ENCODE data around the gene SYNPO. TPM values are rescaled to one million over a fixed set of nuclear protein-coding genes. Genes with fewer than 3 reads are reported as not detected.

Gene SYNPO
- total RNA-seq, 1 donor from 2014 or later: 179 TPM

DNA sequence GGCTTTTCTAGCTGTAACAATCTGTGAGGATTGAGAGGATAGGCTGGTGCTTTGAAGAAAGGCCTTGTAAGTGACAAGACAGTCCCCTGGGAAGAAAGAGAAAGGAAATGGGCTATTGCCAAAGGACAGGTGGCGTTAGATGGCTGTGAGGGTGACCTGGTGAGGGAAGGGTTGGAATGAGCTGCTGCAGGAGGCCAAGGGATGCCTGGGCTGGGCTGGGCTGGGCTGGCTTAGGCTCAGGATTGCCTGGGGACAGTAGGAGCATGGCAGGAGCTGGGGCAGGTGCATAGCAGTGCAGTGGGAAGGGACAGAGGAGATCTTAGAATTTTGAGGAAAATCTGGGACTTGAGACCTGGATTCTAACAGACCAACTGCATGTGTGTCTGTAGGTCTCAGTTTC is 10.9 kb downstream of the SYNPO start:
- intact Hi-C loops (cut with DNase I): no loop called here
- ATAC-seq: no peak
- no peak for DNase-seq (ENCODE audit: low spot score)

DNA sequence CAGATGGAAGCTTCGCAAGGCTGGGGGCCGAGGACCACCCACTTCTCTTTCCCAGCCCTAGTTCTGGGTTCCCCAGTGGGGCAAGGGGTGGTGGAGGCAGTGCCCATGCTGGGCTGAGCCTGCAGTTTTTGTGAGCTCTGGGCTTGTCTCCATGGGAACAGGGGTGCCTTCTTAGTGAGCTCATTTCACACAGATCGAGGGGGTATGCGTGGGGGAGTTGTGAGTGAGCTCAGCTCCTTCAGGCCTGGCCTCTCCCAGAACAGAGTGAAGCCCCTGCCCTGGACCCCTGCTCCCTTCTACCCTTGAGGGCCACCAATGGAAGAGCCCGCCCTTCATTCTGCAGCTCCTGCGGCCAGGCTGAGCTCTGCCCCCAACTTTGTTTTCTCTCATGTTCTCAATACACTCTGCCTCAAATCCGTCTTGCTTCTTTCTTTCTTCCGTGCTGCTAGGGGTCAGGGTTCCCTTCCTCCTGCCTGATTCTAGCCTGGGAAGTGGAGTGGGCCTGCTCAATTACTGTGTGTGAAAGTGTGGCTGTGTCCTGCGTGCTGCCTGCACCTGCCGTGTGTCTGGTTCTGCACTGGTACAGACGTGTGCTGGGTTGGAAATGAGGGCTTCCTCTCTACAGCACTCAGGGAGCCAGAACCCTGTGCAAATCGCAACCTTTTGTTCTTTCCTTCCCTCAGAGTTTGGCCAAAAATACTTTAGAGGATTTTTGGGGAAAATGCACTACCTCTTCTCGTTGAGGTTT is 11.6 kb downstream of the SYNPO start:
- intact Hi-C loops (cut with DNase I): no loop called here
- DNase-seq (ENCODE audit: low spot score): no peak
- no peak for ATAC-seq

DNA sequence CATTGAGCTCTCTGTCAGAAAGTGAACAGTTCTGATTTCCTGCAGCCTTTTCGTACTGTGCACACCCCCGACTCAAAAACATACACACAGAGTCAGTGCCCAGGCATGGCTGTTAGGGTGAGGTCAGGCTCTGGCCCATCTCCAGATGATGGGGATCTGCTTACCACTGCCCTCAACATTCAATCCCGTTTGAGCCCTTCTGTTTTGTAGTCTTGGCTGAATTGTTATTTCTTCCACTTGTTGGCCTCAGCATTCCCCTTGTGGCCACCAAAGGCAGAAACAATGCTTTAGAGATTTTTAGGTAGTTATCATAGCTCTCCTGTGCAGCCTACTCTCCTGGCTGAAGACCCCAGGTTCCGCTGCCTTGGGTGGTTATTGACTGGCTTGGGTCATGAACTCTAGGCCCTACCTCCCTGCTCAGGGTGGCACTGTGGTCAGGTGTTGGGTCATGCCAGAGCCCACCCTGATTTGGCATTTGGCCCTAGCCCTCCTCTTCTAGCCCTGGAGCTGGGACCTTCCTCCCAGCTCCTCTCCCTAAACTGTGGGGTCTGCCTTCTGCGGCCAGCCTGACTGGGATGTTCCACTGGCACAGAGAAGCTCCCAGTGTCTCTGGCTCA is 12.8 kb downstream of the SYNPO start:
- intact Hi-C loops (cut with DNase I): no loop called here
- ATAC-seq (no peak), DNase-seq (ENCODE audit: low spot score) (no peak)

DNA sequence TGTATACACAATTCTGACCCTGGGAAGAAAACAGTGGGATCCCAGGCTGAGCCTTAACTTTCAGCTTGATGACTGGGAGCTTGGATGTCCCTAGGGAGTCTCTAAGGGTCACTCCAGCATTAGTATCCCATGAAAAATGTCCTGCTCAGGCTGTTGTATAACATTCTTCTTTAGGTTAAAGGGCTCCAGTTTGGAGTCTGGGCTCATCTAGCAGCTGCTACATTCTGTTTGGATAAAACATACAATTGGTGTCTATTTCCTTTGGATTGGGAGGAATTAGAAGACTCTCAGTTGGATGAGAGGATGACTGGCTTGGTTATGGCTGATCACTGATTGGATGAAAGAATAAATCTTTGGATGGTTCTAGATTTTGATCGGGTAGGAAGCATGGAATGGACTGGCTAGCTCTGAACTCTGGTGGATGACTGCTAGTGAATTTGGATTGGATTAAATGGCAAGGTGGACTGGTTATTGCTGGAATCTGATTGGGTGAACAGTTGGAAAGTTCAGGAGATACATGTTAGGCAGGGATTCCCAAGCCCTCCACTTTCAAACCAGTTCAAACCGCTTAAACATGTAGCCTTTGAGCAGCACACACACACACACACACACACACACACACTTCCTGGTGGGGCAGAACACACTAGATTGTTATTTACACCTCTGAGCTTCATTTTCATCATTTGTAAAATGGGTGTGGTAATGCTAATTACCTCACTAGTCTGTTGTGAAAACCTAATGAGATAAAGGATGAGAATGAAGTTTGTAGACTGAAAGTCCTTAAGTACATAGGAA is 13.5 kb downstream of the SYNPO start:
- ATAC-seq: no peak
- no peak for DNase-seq (ENCODE audit: low spot score)

DNA sequence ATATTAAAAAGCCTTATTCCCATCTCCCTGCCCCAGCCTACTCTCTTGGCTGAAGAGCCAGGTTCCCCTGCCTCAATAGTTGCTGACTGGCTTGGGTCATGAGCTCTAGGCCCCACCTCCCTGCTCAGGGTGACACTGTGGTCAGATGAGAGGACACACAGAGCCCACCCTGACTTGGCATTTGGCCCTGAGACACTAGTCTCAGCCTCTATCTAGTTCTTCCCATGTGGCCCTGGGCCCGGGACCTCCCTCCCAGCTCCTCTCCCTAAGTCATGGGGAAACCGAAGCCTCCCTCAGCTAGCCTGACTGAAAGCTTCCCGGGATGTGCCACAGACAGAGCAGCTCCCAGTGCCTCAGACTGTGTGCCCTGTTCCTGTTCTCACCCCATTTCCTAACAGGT is 14.8 kb downstream of the SYNPO start:
- DNase-seq (ENCODE audit: low spot score) (no peak), ATAC-seq (no peak)
- intact Hi-C loops (cut with DNase I): no loop called here

More for the DNA sequence above, 13.5 kb downstream of the SYNPO start:
- intact Hi-C loops (cut with DNase I): no loop called here

DNA sequence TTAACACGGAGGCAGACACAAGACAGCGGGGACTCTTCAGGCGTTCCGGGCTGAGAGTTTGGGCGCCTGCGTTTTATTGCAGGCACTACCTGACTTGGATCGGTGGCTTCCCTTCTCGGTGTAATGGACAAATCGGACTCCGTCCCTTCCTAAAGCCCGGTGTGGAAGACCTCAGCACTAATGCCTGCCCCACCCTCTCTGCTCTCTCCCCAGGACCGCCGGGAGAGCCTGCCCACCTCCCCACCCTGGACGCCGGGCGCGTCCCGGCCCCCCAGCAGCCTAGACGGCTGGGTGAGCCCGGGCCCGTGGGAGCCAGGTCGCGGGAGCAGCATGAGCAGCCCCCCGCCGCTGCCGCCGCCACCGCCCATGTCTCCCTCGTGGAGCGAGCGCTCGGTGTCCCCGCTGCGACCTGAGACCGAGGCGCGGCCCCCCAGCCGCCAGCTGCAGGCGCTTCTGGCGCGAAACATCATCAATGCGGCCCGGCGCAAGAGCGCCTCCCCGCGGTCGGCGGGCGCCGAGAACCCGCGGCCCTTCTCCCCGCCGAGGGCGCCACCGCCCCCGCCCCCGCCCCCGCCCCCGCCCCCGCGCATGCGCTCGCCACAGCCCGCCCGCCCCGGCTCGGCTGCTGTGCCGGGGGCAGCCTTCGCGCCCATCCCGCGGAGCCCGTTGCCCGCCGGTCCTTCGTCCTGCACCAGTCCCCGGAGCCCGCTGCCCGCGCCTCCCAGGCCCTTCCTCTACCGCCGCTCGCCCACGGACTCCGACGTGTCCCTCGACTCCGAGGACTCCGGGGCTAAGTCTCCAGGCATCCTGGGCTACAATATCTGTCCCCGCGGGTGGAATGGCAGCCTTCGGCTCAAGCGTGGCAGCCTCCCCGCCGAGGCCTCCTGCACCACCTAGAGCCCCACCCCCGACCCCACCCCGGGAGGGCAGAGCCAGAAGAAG is 16.0 kb downstream of the SYNPO start:
- ATAC-seq (peak; percentile 44), DNase-seq (ENCODE audit: low spot score) (peak; percentile 87)
- intact Hi-C loops (cut with DNase I): loop anchor here (2.0 kb wide), 1 partner anchor 98 kb away; no protein-coding TSS in a partner anchor

DNA sequence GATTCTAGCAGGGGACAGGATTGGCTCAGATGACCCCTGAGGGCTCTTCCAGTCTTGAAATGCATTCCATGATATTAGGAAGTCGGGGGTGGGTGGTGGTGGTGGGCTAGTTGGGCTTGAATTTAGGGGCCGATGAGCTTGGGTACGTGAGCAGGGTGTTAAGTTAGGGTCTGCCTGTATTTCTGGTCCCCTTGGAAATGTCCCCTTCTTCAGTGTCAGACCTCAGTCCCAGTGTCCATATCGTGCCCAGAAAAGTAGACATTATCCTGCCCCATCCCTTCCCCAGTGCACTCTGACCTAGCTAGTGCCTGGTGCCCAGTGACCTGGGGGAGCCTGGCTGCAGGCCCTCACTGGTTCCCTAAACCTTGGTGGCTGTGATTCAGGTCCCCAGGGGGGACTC is 17.7 kb downstream of the SYNPO start:
- ATAC-seq (no peak), DNase-seq (ENCODE audit: low spot score) (no peak)
- intact Hi-C loops (cut with DNase I): no loop called here

DNA sequence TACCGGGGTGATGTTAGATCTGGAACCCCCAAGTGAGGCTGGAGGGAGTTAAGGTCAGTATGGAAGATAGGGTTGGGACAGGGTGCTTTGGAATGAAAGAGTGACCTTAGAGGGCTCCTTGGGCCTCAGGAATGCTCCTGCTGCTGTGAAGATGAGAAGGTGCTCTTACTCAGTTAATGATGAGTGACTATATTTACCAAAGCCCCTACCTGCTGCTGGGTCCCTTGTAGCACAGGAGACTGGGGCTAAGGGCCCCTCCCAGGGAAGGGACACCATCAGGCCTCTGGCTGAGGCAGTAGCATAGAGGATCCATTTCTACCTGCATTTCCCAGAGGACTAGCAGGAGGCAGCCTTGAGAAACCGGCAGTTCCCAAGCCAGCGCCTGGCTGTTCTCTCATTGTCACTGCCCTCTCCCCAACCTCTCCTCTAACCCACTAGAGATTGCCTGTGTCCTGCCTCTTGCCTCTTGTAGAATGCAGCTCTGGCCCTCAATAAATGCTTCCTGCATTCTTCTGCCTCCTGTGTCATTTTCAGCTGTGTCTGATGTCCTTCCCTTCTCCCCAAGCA is 18.3 kb downstream of the SYNPO start:
- DNase-seq (ENCODE audit: low spot score): no peak
- intact Hi-C loops (cut with DNase I): no loop called here
- ATAC-seq: no peak

DNA sequence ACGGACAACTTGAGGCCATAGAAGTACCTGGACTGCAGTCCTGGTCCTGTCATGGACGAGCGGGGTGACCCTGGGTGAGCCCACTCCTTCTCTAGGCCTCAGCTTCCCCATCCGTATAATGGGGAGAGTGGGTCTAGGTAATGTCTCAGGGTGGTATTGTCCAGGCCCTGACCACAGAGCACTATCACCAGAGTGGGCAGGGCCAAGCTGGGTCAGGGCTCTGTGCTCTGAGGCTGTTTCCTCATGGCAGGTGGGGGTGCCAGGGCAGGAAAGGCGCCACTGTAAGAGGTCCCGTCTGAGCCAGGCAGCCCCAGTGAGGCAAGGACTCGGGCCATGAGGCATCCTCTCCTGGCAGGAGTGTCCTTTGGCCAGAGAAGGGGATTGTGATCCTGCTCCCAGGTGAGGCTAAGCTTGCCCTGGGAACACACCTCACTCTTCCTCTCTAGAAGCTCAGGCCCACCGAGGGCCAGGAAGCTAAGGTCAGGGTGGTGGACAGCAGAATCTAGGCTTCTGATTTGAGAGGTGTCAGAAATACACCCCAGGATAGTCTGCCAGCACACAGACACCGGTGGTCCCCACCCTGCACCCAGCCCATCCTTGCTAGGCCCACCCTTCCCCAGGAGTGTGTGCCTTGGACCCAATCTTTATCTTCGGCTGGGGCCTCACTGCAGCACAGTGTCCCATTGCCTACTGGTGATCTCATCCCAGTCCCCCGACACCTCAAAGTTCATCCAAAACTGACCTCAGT is 19.1 kb downstream of the SYNPO start:
- ATAC-seq (no peak), DNase-seq (ENCODE audit: low spot score) (no peak)
- intact Hi-C loops (cut with DNase I): no loop called here

DNA sequence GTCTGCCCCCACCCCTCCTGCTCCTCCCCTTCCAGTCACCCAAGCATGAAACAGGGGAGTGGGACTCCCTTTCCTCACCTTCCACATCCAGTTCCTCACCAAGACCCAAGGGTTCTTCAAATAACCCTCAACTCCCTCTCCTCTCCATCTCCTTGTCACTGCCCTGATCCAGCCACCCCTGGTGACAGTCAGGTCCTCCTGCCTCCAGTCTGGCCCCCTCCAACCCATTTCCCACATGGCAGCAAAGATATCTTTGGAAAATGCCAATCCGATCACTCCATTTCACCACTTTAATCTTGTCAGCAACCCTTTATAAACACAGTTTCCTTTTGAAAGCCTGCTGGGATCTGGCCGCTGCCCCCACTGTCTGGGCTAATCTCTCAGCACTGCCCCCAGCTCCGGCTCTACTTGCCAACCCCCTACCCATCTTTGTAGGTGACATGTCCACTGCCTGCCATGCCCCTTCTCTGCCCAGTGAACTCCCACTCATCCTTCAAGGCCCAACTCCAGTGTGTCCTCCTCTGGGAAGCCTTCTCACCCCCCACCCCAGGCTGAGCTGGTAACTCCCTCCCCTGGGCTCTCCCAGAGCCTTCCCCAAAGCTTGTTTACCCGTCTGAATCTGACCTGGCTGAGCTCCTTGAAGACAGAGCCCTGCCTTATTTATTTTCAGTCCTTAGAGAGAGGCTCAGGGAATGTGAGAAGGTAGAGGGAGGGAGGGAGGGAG is 19.8 kb downstream of the SYNPO start:
- DNase-seq (ENCODE audit: low spot score) (no peak), ATAC-seq (peak; percentile 8)
- intact Hi-C loops (cut with DNase I): no loop called here

DNA sequence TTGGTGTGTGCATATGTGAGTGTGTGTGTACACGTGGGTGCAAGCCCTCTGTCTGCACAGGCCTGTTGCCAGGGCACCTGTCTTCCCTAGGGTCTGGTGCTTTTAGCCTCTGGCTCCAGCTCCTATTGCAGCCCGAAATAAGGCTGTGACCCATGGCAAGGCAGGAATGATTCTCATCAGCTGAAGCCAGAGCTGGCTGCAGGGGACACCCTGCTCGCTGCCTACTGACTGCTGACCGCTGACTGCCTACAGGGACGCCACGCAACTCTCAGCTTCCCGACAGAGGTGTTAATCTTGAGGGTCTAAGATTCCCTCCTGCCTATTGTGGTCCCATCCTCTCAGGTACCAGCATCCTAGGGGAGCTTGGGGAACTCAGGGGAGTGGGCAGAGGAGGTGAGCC is 20.6 kb downstream of the SYNPO start, which contains the start of gene MYOZ3:
Gene MYOZ3, plus strand, starts transcription at position 166 of the 400 bp plus-strand sequence. CDS start 1,691 bp downstream, outside the sequence.
- intact Hi-C loops (cut with DNase I): no loop called here
- ATAC-seq (no peak), DNase-seq (ENCODE audit: low spot score) (no peak)

DNA sequence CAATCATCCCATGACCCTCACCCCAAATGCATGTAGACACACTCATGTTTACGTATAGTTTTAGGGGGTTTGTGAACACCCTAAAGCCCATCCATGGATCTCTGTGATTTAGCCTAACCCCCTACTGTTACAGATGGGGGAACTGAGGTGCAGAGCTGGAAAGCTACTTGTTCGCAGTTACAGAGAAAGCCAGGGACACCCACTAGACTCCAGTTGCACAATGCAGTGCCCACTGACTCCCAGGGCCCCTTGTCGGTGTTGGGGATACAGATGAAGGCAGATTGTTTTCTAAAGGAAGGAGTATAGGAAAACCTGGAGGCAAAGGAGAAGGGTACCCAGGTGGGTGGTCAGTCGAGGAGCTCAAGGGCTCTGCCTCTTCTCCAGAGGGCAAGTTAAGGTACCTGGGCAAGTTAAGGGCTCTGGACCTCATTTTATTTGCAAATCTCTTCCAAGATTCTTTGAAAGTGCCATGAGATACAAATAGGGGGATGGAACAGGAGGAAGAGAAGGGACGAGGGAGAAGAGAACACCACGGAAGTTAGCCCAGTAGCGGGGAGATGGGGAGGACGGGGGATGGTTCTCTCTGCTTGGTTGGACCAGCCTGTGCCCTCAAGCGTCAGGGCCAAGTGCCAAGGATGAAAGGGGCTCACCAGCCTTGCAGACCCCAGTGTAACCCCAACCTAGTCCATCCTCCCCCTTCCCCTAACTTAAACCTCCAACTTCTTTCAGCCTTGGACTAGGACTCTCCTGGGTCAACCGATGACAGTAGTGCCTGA is 21.5 kb downstream of the SYNPO start:
- no peak for ATAC-seq
- intact Hi-C loops (cut with DNase I): no loop called here
- DNase-seq (ENCODE audit: low spot score): no peak

DNA sequence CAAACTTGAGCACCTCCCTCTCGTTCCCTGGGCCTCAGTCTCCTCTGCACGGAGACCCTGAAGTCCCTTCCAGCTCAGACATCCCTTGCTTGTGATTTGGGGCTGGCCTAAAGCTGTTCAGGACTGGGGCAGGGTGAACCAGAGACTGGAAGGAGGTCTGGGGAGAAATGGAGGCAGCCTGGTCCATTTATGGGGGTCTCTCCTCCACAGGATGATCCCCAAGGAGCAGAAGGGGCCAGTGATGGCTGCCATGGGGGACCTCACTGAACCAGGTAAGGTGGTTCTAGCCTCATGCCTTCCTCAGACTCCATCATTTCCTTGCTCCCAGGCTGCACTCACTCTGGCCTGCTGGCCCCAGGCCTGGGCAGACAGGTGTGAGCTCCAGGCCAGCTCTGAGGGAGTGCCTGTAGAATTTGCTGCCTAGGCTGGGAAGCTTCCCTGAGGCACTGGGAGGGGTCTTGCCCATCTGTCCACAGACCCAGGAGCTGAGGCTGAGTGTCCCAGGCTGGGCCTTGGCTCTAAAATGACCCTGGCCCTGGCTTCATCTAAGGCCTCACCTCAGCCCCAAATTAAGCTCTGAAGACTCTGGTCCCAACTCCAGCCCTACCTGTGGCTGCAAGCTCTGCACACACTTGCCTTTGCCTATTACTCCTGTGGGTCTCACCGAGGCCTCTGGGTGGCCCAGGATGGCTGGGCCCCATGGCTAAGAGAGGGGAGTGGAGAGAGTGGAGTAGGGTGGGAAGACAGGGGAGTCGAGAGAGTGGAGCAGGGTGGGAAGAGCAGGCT is 22.5 kb downstream of the SYNPO start:
- intact Hi-C loops (cut with DNase I): no loop called here
- ATAC-seq (no peak), DNase-seq (ENCODE audit: low spot score) (no peak)

DNA sequence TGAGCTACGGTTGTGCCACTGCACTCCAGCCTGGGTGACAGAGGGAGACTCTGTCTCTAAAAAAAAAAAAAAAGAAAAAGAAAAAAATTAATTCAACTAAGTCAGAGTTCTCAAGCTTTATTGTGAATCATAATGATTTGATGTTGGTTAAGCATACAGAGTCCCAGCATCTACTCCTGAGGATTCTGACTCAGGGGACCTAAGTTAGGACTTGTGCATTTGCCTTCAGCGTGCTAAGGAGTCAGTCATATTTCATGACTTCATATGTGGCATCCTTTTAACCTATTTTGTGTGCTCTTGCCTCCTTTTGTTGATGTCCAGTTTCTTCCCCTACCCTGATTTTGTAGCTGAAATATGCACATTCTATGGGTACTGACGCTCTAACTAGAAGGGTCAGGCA is 23.5 kb downstream of the SYNPO start:
- no peak for DNase-seq (ENCODE audit: low spot score)
- intact Hi-C loops (cut with DNase I): no loop called here
- ATAC-seq: no peak

DNA sequence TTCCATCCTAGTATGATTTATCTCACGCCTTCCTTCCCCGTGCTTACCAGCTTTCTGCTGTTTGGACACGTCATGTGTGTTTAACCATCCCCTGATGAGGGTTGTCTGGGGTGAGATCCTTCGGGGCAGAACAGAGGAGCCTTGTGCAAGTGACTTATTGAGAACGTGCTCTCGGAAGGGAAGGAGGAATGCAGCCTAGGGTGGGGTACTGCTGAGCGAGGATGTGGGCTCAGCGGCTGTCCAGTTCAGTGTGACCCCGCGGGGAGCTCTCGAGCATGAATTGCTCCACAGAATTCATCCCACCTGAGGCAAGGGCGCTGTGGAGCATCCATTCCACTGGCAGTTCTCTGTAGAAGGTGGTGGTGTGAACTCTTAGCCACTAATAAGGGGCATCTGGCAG is 24.6 kb downstream of the SYNPO start:
- no peak for DNase-seq (ENCODE audit: low spot score)
- intact Hi-C loops (cut with DNase I): no loop called here
- ATAC-seq: peak; percentile 79
